C4-2B (cell line): ENCODE measurements around the gene SF3B3.

Experiments
- CTCF ChIP-seq: fragments of 450-650 bp; conservative IDR thresholded peaks from 2 replicates; pipeline ENCODE4 v1.5.1; 2017; ENCODE audit warnings: mild to moderate bottlenecking
- ZFX ChIP-seq: fragments of 450-650 bp; IDR thresholded peaks from 2 replicates; pipeline ENCODE4 v1.6.1; 2017

DNA sequence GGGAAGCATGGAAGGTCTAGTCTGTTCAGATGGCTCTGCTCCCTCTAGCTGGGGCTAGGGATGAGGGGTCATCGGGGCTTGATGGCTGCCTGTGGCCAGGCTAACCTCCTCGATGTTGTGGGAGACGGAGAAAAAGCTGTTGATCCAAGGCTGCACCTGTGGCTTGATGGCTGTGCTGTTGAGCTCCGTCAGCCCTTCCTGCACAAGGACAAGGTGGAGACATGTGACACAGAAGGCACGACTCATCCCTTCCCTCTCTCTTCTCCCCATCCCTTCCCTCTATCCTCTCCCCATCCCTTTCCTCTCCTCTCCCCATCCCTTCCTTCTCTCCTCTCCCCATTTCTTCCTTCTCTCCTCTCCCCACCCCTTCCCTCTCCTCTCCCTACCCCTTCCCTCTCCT is 41.0 kb upstream of the SF3B3 start:
- no peak for TF ChIP-seq CTCF
- no peak for TF ChIP-seq ZFX
